OCI-LY1 (cell line): ENCODE data around the gene MKKS.

Experiments
- CTCF ChIP-seq: fragments of 200-600 bp; sonication (generic), shearing (Covaris generic); IDR thresholded peaks from 2 replicates; pipeline ENCODE4 v1.5.1; 2017; ENCODE audit warnings: mild to moderate bottlenecking, antibody characterized with exemption, low read length, moderate library complexity, mixed read lengths
- EZH2 ChIP-seq: fragments of 200-600 bp; sonication (generic), shearing (Covaris generic); IDR thresholded peaks from 2 replicates; pipeline ENCODE4 v1.8.0; 2017; ENCODE audit warnings: borderline replicate concordance, mixed run types, mild to moderate bottlenecking, antibody characterized with exemption, low read length, moderate library complexity, mixed read lengths

GRCh38 chr20:10374036-10374435 is 60.0 kb downstream of the MKKS start:
- no peak for TF ChIP-seq CTCF
- TF ChIP-seq EZH2, result no peak
